ENCODE data around the gene RRM1.
"Not testable (repeated sequence)": the region's sequence is repeated elsewhere in the genome, so short reads cannot be mapped to it uniquely, and the experiment has no call there.

The RRM1 gene

DNA sequence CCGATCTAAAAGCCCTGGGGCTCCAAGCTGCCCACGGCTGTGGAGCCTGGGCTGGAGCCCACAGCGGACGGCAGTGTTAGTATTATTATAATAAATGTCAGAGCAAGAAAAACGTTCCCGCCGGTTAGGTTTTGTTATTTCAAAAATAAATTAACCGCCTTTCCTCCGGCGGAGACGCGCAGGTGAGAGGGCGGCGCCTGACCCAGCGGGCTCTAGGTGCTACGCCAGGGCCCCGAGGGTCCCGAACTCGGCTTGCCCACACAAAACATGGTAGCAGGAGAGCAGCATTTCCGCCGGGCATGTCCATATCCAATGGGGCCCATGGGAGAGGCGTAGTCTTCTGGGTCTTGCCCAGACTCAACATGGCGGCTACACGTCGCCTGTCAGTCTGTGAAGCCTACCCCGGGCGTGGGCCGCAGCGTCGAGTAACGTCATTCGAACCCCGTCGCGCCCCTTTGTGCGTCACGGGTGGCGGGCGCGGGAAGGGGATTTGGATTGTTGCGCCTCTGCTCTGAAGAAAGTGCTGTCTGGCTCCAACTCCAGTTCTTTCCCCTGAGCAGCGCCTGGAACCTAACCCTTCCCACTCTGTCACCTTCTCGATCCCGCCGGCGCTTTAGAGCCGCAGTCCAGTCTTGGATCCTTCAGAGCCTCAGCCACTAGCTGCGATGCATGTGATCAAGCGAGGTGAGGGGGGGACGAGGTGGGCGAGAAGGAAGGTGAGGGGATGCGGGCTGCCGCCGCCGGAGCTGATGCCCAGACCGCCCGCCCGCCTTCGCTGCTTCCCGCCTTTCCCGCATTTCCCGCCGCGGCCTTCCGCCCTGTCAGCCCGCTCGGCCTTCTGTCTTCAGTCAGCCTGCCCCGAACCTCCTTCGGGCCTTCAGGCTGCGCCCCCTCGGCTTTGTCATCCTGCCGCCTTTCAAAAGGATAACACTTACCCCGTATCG lies at the start of gene RRM1:
RRM1 (plus strand) TSS at position 452 of the 944 bp plus-strand sequence; CDS start at position 666, 214 bp downstream.
- peak; percentile 89 for DNase-seq (ENCODE audit: low read depth)
- peak within 1 kb of the TSS; percentile 72 for H3K4me3 ChIP-seq (ENCODE audit: low read depth, low read length)
- TF ChIP-seq, protein P1, sequence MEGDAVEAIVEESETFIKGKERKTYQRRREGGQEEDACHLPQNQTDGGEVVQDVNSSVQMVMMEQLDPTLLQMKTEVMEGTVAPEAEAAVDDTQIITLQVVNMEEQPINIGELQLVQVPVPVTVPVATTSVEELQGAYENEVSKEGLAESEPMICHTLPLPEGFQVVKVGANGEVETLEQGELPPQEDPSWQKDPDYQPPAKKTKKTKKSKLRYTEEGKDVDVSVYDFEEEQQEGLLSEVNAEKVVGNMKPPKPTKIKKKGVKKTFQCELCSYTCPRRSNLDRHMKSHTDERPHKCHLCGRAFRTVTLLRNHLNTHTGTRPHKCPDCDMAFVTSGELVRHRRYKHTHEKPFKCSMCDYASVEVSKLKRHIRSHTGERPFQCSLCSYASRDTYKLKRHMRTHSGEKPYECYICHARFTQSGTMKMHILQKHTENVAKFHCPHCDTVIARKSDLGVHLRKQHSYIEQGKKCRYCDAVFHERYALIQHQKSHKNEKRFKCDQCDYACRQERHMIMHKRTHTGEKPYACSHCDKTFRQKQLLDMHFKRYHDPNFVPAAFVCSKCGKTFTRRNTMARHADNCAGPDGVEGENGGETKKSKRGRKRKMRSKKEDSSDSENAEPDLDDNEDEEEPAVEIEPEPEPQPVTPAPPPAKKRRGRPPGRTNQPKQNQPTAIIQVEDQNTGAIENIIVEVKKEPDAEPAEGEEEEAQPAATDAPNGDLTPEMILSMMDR (IDR thresholded peaks at IDR 0.05; ENCODE audit: control insufficient read depth, extremely low read depth, insufficient read depth) = no peak

DNA sequence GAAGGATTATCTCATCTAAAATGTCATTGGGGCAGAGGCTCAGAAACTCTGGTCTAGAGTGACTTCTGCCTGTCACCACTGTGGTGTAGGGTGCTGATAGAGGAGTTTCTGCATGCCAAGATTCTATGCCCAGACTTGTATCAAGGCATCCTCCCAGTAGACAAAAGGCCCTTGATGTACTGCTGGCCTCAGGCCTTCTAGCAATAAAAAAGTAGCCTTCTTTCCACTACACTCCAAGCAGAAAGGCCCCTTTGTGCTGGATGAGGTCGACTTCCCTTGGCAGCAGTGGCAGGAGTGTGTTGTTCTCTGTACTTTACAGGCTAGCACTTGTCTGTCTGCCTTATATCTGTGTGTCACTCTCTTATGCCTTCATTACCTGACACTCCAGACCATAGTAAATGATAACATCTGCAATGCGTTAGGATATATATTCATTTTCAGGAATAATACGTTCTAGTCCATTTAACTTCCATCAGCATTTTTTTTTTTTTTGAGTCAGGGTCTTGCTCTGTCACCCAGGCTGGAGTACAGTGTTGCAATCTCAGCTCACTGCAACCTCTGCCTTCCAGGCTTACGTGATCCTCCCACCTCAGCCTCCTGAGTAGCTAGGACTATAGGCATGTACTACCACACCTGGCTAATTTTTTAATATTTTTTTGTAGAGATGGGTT lies 49.5 kb upstream of the RRM1 start:
- H3K4me3 ChIP-seq (ENCODE audit: low read depth, low read length) = no peak overlapping the region
- DNase-seq (ENCODE audit: low read depth) = no peak
- TF ChIP-seq, protein P1 (IDR thresholded peaks at IDR 0.05; ENCODE audit: control insufficient read depth, extremely low read depth, insufficient read depth) = no peak

DNA sequence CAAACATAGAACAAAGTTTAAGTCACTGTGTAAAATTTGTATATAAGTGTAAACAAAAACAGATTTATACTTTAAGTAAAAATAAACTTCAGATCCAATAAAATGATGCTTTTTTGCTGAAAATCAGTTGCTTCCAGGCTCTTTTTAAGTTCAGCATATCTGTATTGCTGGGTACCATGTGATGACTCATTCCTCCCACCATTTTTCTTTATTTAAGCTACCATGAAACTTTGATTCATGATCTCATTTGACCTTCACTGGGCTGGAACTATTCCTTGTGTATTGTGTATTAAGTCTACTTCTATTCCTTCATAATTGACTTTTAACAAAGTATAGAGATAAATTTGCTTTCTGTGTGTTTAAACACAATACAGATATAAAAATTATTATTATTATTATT lies 46.3 kb upstream of the RRM1 start:
- DNase-seq (ENCODE audit: low read depth) = no peak
- TF ChIP-seq, protein P1 (IDR thresholded peaks at IDR 0.05; ENCODE audit: control insufficient read depth, extremely low read depth, insufficient read depth) = no peak
- H3K4me3 ChIP-seq (ENCODE audit: low read depth, low read length) = no peak overlapping the region

DNA sequence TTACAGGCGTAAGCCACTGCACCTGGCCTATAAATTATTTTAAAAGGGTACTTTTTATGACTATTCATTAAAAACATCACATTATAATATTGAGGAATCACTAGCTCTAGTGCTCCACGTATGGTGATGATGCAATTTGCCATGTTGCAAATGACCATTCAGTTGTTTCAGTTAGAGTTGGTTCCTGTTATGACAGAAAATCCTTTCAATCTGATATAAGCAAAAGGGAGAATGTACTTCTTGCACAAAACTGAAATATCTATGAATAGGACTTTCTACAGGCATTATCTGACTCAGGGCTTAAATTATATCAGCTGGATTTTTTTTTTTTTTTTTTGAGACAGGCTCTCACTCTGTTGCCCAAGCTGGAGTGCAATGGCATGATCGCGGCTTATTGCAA lies 45.6 kb upstream of the RRM1 start:
- no peak for DNase-seq (ENCODE audit: low read depth)
- TF ChIP-seq, protein P1 (IDR thresholded peaks at IDR 0.05; ENCODE audit: control insufficient read depth, extremely low read depth, insufficient read depth) = no peak
- H3K4me3 ChIP-seq (ENCODE audit: low read depth, low read length) = no peak overlapping the region

DNA sequence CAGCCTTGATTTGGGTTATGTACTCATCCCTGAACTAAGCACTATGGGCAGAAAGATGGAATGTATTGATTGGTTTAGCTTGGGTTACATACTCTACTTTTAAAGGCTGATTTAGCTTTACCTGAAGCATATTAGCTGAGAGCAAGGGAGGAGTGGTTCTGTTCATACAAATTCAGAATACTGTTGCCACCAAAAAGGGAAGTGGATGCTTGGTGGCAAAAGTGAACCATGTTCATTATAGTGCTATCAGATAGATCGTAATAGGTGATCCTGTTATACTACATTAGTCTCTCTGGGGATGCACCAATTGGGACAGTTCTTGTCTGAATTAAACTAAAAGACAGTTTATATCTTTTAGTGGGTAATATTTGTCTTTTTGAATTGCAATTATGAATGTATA lies 44.5 kb upstream of the RRM1 start:
- DNase-seq (ENCODE audit: low read depth) = no peak
- H3K4me3 ChIP-seq (ENCODE audit: low read depth, low read length) = no peak overlapping the region
- TF ChIP-seq, protein P1 (IDR thresholded peaks at IDR 0.05; ENCODE audit: control insufficient read depth, extremely low read depth, insufficient read depth) = no peak

DNA sequence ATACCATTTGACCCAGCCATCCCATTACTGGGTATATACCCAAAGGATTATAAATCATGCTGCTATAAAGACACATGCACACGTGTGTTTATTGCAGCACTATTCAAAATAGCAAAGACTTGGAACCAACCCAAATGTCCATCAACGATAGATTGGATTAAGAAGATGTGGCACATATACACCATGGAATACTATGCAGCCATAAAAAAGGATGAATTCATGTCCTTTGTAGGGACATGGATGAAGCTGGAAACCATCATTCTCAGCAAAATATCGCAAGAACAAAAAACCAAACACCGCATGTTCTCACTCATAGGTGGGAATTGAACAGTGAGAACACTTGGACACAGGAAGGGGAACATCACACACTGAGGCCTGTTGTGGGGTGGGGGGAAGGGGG lies 41.4 kb upstream of the RRM1 start:
- not testable (repeated sequence) for H3K4me3 ChIP-seq (ENCODE audit: low read depth, low read length); DNase-seq (ENCODE audit: low read depth)

DNA sequence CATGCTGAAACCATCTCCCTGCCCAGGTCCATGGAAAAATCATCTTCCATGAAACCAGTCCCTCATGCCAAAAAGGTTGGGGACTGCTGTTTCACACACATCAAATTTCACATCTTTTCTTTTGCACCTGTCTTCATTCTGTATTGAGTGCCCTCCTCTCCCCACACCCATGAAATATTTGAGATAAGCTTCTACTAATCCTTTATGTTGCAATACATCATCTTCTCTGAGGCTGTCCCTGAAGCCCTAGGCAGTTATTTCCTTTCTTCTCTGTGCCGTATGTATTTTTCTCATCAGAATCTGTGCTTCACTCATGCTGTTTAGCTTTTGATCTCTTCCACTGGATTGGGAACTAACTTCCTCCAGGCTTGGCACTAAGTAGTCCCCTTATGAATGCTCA lies 40.0 kb upstream of the RRM1 start:
- H3K4me3 ChIP-seq (ENCODE audit: low read depth, low read length) = no peak overlapping the region
- no peak for DNase-seq (ENCODE audit: low read depth)
- TF ChIP-seq, protein P1 (IDR thresholded peaks at IDR 0.05; ENCODE audit: control insufficient read depth, extremely low read depth, insufficient read depth) = no peak
